Liver (tissue), 9 donors: ENCODE measurements around the gene STIM1. TPM values are rescaled to one million over a fixed set of nuclear protein-coding genes. Genes with fewer than 3 reads are reported as not detected.

Source experiments
- DNase-seq: peaks from one replicate; pipeline ENCODE4 v3.0.0-alpha.2; 2017; ENCODE audit warnings: low spot score
- H3K27ac ChIP-seq, 2 donors: one replicate each; pipeline ENCODE4 v1.7.0; 2013; ENCODE audit warnings: inconsistent platforms in 2 of 2, low read length in 2 of 2, control low read depth in 1 of 2, low read depth in 1 of 2, mild to moderate bottlenecking in 1 of 2
- H3K27me3 ChIP-seq, 4 donors: one replicate each; pipeline versions ENCODE4 v1.6.1 to v1.7.0; 2013; ENCODE audit warnings: low read length in 3 of 4, inconsistent platforms in 1 of 4, mild to moderate bottlenecking in 1 of 4, moderate library complexity in 1 of 4; ENCODE audit not compliant: control insufficient read depth in 4 of 4, insufficient read depth in 4 of 4
- H3K36me3 ChIP-seq, 4 donors: one replicate each; pipeline versions ENCODE4 v1.6.1 to v1.7.0; 2013; ENCODE audit warnings: low read length in 3 of 4, mild to moderate bottlenecking in 3 of 4, low read depth in 1 of 4, moderate library complexity in 1 of 4; ENCODE audit not compliant: control insufficient read depth in 4 of 4, insufficient read depth in 3 of 4
- H3K4me1 ChIP-seq, 4 donors: one replicate each; pipeline versions ENCODE4 v1.6.1 to v1.7.0; 2013; ENCODE audit warnings: low read length in 3 of 4, mild to moderate bottlenecking in 3 of 4, moderate library complexity in 1 of 4; ENCODE audit not compliant: control insufficient read depth in 4 of 4, insufficient read depth in 4 of 4
- H3K4me3 ChIP-seq, 3 donors: one replicate each; pipeline versions ENCODE4 v1.6.1 to v1.7.0; 2013; ENCODE audit warnings: low read length in 3 of 3, control low read depth in 1 of 3, low read depth in 1 of 3, mild to moderate bottlenecking in 1 of 3
- H3K9ac ChIP-seq, 2 donors: one replicate each; pipeline ENCODE4 v1.7.0; 2013; ENCODE audit warnings: low read length in 2 of 2, mild to moderate bottlenecking in 2 of 2, moderate library complexity in 2 of 2, control low read depth in 1 of 2, low read depth in 1 of 2
- H3K9me3 ChIP-seq, 4 donors: one replicate each; pipeline versions ENCODE4 v1.6.1 to v1.7.0; 2013; ENCODE audit warnings: low read length in 3 of 4; ENCODE audit not compliant: control insufficient read depth in 4 of 4
- EGR1 ChIP-seq, 2 donors: IDR thresholded peaks; 2 replicates each; pipeline ENCODE4 v1.6.1; 2016 to 2018; ENCODE audit warnings: antibody characterized with exemption in 2 of 2, low read depth in 2 of 2
- FOXA1 ChIP-seq: IDR thresholded peaks from 2 replicates; pipeline ENCODE4 v1.6.1; 2016; ENCODE audit warnings: antibody characterized with exemption
- FOXA2 ChIP-seq: IDR thresholded peaks from 2 replicates; pipeline ENCODE4 v1.6.1; 2016; ENCODE audit warnings: antibody characterized with exemption
- GABPA ChIP-seq, 2 donors: IDR thresholded peaks in 1 of 2; conservative IDR thresholded peaks in 1 of 2; 2 replicates each; pipeline ENCODE4 v1.6.1; 2016; ENCODE audit warnings: antibody characterized with exemption in 2 of 2, mild to moderate bottlenecking in 1 of 2, moderate library complexity in 1 of 2
- HNF4A ChIP-seq, 2 donors: conservative IDR thresholded peaks; 2 replicates each; pipeline ENCODE4 v1.6.1; 2016; ENCODE audit warnings: antibody characterized with exemption in 2 of 2, mild to moderate bottlenecking in 2 of 2
- JUND ChIP-seq, 2 donors: IDR thresholded peaks; 2 replicates each; pipeline ENCODE4 v1.6.1; 2016; ENCODE audit warnings: antibody characterized with exemption in 2 of 2
- RAD21 ChIP-seq, 2 donors: IDR thresholded peaks; 2 replicates each; pipeline ENCODE4 v1.6.1; 2016; ENCODE audit warnings: antibody characterized with exemption in 2 of 2, mild to moderate bottlenecking in 2 of 2
- REST ChIP-seq: IDR thresholded peaks from 2 replicates; pipeline ENCODE4 v1.6.1; 2016; ENCODE audit warnings: antibody characterized with exemption, mild to moderate bottlenecking
- RXRA ChIP-seq, 2 donors: IDR thresholded peaks; 2 replicates each; pipeline ENCODE4 v1.6.1; 2017 to 2018; ENCODE audit warnings: antibody characterized with exemption in 2 of 2, mild to moderate bottlenecking in 1 of 2
- TAF1 ChIP-seq: conservative IDR thresholded peaks from 2 replicates; pipeline ENCODE4 v1.6.1; 2016; ENCODE audit warnings: antibody characterized with exemption, mild to moderate bottlenecking
- YY1 ChIP-seq: IDR thresholded peaks from 2 replicates; pipeline ENCODE4 v1.6.1; 2016; ENCODE audit warnings: antibody characterized with exemption, mild to moderate bottlenecking
- ZBTB33 ChIP-seq: IDR thresholded peaks from 2 replicates; pipeline ENCODE4 v1.6.1; 2016; ENCODE audit warnings: antibody characterized with exemption
- WGBS: extraction: QIAGEN DNeasy Blood & Tissue Kit; methylation state at CpG from one replicate; pipeline ENCODE4 v1.1.7; 2013; 5-methylcytosine and 5-hydroxymethylcytosine counted together
- polyA plus RNA-seq, 2 donors: library from polyadenylated mRNA; stranded (reverse) in 1 of 2; unstranded in 1 of 2; fragments of 200-250 nt in 1 of 2; fragments of >200 nt in 1 of 2; fragmentation: Nextera tagmentation in 1 of 2; extraction: Ambion mirVana in 1 of 2; gene quantifications; one replicate each; pipeline versions ENCODE4 v1.2.1 to v1.2.3, GENCODE V29; 2013 to 2015
- total RNA-seq, 2 donors: library from RNA; depleted of rRNA; stranded (reverse); fragments of >200 nt; gene quantifications; one replicate each; pipeline ENCODE4 v1.2.3, GENCODE V29; 2014
- TF ChIP-seq, protein P1 (sequence below): IDR thresholded peaks from 2 replicates; pipeline ENCODE4 v1.6.1; 2016; ENCODE audit warnings: antibody characterized with exemption
- TF ChIP-seq, protein P2 (sequence below): IDR thresholded peaks from 2 replicates; pipeline ENCODE4 v1.6.1; 2016; ENCODE audit warnings: antibody characterized with exemption
- TF ChIP-seq, protein P3 (sequence below): fragments of 150-350 bp; IDR thresholded peaks from 2 replicates; pipeline ENCODE4 v1.5.1; 2017; ENCODE audit warnings: improper control_type of control experiment, low read depth, low read length; ENCODE audit not compliant: missing input control
- donor health status: healthy.
- donor health status: healthy.
- donor health status: healthy.
- donor health status: healthy.
- donor health status: healthy.

STIM1 gene
- total and polyA plus RNA-seq, 4 donors: 19.7 to 42.9 (median 25.1) TPM

DNA sequence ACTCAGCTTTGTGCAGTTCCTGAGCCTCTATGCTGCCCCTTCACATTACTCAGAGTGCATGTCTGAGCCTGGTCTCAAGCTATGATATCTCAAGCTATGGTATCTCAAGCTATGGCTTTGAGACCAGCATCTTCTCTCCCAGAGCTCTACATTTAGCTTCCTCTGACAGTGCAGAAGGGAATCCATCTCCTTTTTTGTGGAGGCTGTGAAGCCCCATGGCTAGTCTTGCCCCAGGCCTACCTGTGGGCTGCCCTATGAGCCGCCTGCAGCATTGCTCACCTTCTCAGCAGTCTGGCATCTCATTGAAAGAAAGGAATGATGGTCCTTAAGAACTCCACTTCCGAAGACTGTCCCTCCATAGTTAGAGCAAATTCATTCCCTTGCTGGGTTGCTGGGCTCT, 34.5 kb upstream of the STIM1 start:
- DNase-seq: no peak
- TF ChIP-seq FOXA1: no peak
- TF ChIP-seq, protein P1, sequence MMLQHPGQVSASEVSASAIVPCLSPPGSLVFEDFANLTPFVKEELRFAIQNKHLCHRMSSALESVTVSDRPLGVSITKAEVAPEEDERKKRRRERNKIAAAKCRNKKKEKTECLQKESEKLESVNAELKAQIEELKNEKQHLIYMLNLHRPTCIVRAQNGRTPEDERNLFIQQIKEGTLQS: no peak
- TF ChIP-seq, protein P2, sequence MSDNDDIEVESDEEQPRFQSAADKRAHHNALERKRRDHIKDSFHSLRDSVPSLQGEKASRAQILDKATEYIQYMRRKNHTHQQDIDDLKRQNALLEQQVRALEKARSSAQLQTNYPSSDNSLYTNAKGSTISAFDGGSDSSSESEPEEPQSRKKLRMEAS: no peak
- TF ChIP-seq TAF1: no peak
- no peak for TF ChIP-seq REST
- H3K9me3 ChIP-seq: no peaks in the 10 kb centered on the region
- no peaks in the 10 kb centered on the region for H3K27me3 ChIP-seq
- over 99% methylated on average over 2 of the region's 2 CpGs for WGBS
- H3K4me3 ChIP-seq: no peak overlapping the region
- peaks cover 0 to 6% (median 0%) of the 10 kb centered on the region in 4 donors for H3K36me3 ChIP-seq
- no peak overlapping the region for H3K27ac ChIP-seq
- H3K4me1 ChIP-seq: no peaks in the 10 kb centered on the region
- H3K9ac ChIP-seq: no peak overlapping the region

DNA sequence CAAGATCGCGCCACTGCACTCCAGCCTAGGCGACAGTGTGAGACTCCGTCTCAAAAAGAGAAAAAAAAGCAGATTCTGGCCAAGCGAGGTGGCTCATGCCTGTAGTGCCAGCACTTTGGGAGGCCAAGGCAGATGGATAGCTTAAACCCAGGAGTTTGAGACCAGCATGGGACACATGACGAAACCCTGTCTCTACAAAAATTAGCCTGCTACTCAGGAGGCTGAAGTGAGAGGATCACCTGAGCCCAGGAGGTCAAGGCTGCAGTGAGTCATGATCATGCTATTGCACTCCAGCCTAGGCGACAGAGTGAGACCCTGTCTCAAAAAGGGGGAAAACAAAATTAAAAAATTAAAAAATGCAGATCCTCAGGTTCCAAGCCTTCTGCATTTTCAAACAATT, 33.2 kb upstream of the STIM1 start:
- Histone ChIP-seq H3K4me1 (no peaks in the 10 kb centered on the region), H3K4me3 (no peak overlapping the region), H3K36me3 (peaks cover 0 to 15% (median 4%) of the 10 kb centered on the region in 4 donors), H3K9ac (no peak overlapping the region), H3K9me3 (no peaks in the 10 kb centered on the region), H3K27ac (no peak overlapping the region), H3K27me3 (no peaks in the 10 kb centered on the region)
- 97% methylated on average over 7 of the region's 7 CpGs for WGBS
- no peak for DNase-seq
- TF ChIP-seq RXRA (IDR thresholded peaks at IDR 0.05) (no peak), ZBTB33 (no peak), JUND (IDR thresholded peaks at IDR 0.05) (no peak), FOXA1 (no peak), RAD21 (IDR thresholded peaks at IDR 0.05) (no peak), HNF4A (conservative IDR thresholded peaks at IDR 0.05) (no peak), GABPA (IDR thresholded peaks at IDR 0.05 in 1 of 2, conservative IDR thresholded peaks at IDR 0.05 in 1 of 2) (no peak), TAF1 (no peak), REST (no peak), EGR1 (IDR thresholded peaks at IDR 0.05; ENCODE audit: low read depth in 2 of 2) (no peak), YY1 (no peak), FOXA2 (no peak)
- TF ChIP-seq, protein P3, sequence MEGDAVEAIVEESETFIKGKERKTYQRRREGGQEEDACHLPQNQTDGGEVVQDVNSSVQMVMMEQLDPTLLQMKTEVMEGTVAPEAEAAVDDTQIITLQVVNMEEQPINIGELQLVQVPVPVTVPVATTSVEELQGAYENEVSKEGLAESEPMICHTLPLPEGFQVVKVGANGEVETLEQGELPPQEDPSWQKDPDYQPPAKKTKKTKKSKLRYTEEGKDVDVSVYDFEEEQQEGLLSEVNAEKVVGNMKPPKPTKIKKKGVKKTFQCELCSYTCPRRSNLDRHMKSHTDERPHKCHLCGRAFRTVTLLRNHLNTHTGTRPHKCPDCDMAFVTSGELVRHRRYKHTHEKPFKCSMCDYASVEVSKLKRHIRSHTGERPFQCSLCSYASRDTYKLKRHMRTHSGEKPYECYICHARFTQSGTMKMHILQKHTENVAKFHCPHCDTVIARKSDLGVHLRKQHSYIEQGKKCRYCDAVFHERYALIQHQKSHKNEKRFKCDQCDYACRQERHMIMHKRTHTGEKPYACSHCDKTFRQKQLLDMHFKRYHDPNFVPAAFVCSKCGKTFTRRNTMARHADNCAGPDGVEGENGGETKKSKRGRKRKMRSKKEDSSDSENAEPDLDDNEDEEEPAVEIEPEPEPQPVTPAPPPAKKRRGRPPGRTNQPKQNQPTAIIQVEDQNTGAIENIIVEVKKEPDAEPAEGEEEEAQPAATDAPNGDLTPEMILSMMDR: no peak
- TF ChIP-seq, protein P2: no peak
